GM12878 (cell line): ENCODE results near the gene FBXW7. TPM values are rescaled to one million over a fixed set of nuclear protein-coding genes. Genes with fewer than 3 reads are reported as not detected.

Source experiments
- ATAC-seq: fragments of 200-7000 bp; cut with Tn5 transposase; 3 replicates; pipeline ENCODE4 v1.9.1; 2020; ENCODE audit warnings: mild to moderate bottlenecking, moderate library complexity
- BruUV-seq: library from RNA; stranded (reverse); fragments of 400-500 nt; replicated peaks from 2 replicates; lab custom pipeline; 2021; lab: Mats Ljungman, UMichigan
- CTCF ChIA-PET: fragments of 300-600 bp; sonication (Branson Sonifier 250); formaldehyde crosslinking; extraction: SDS; loops from one replicate; lab custom pipeline; 2021; ENCODE audit warnings: inconsistent platforms; lab: Yijun Ruan, JAX
- POLR2A ChIA-PET: fragments of 350-600 bp; formaldehyde crosslinking; extraction: SDS; loops from one replicate; lab custom pipeline; 2021; ENCODE audit warnings: inconsistent platforms; lab: Charles Lee
- RAD21 ChIA-PET: fragments of 300-600 bp; sonication (Branson Sonifier 250); formaldehyde crosslinking; loops from one replicate; lab custom pipeline; 2023; ENCODE audit warnings: antibody characterized with exemption; ENCODE audit not compliant: unreplicated experiment; lab: Charles Lee
- SMC1A ChIA-PET: fragments of 300-600 bp; sonication (Branson Sonifier 250); formaldehyde crosslinking; loops from one replicate; lab custom pipeline; 2023; ENCODE audit not compliant: unreplicated experiment, uncharacterized antibody; lab: Charles Lee
- DNase-seq: peaks from one replicate; pipeline ENCODE4 v3.0.0-alpha.2; 2011; ENCODE audit warnings: low read depth, low spot score
- FAIRE-seq: peaks from 3 replicates; lab custom pipeline; 2011; peaks lifted over from hg19 to GRCh38; lab: Jason Lieb, UNC
- H2AFZ ChIP-seq: 2 replicates; pipeline ENCODE4 v1.6.0; 2011; ENCODE audit warnings: low read depth, low read length, control low read depth; ENCODE audit not compliant: control insufficient read depth
- H3K27ac ChIP-seq: 2 replicates; pipeline ENCODE4 v1.5.1; 2011; ENCODE audit warnings: control low read depth; ENCODE audit not compliant: control insufficient read depth, insufficient read depth
- H3K27me3 ChIP-seq, 2 experiments: replicated peaks in 1 of 2; 2 replicates each; pipeline versions ENCODE4 v1.6.0 to v1.6.1; 2011; ENCODE audit warnings: low read length in 1 of 2; ENCODE audit not compliant: control insufficient read depth in 2 of 2, insufficient read depth in 2 of 2
- H3K36me3 ChIP-seq, 2 experiments: 2 replicates each; pipeline ENCODE4 v1.5.1; 2011; ENCODE audit warnings: low read length in 1 of 2; ENCODE audit not compliant: control insufficient read depth in 2 of 2, insufficient read depth in 2 of 2
- H3K4me1 ChIP-seq: 2 replicates; pipeline ENCODE4 v1.6.1; 2011; ENCODE audit warnings: mild to moderate bottlenecking, low read length, moderate library complexity, mixed read lengths; ENCODE audit not compliant: control insufficient read depth, insufficient read depth
- H3K4me2 ChIP-seq: 2 replicates; pipeline ENCODE4 v1.6.0; 2011; ENCODE audit warnings: control low read depth; ENCODE audit not compliant: control insufficient read depth, insufficient read depth
- H3K4me3 ChIP-seq: fragments of 200-600 bp; sonication (generic); 2 replicates; pipeline ENCODE4 v1.5.1; 2016
- H3K79me2 ChIP-seq: 2 replicates; pipeline ENCODE4 v1.6.0; 2011; ENCODE audit warnings: low read length; ENCODE audit not compliant: control insufficient read depth, insufficient read depth
- H3K9ac ChIP-seq: 2 replicates; pipeline ENCODE4 v1.8.0; 2011; ENCODE audit warnings: low read length, control low read depth, mixed read lengths; ENCODE audit not compliant: control insufficient read depth, insufficient read depth
- H3K9me3 ChIP-seq: replicated peaks from 3 replicates; pipeline ENCODE4 v1.5.1; 2011; ENCODE audit warnings: mild to moderate bottlenecking, low read length; ENCODE audit not compliant: control insufficient read depth, insufficient read depth
- H4K20me1 ChIP-seq: 2 replicates; pipeline ENCODE4 v1.6.0; 2011; ENCODE audit not compliant: control insufficient read depth, insufficient read depth
- CREB1 ChIP-seq: IDR thresholded peaks from 2 replicates; pipeline ENCODE4 v1.6.1; 2012; ENCODE audit warnings: low read depth, mild to moderate bottlenecking, inconsistent platforms
- EED ChIP-seq: sonication (generic); IDR thresholded peaks from 2 replicates; pipeline ENCODE4 v1.6.1; 2016; ENCODE audit warnings: antibody characterized with exemption, low read depth
- RB1 ChIP-seq: fragments of 450-650 bp; formaldehyde crosslinking; IDR thresholded peaks from 2 replicates; pipeline ENCODE4 v1.6.1; 2017; ENCODE audit warnings: mild to moderate bottlenecking, borderline replicate concordance
- RCOR1 ChIP-seq: conservative IDR thresholded peaks from 2 replicates; pipeline ENCODE4 v1.6.1; 2012; ENCODE audit warnings: low read depth, low read length, improper control_type of control experiment
- SMARCA5 ChIP-seq: fragments of 450-650 bp; IDR thresholded peaks from 2 replicates; pipeline ENCODE4 v1.6.1; 2017; ENCODE audit warnings: mild to moderate bottlenecking
- TCF12 ChIP-seq: IDR thresholded peaks from 2 replicates; pipeline ENCODE4 v1.6.1; 2011; ENCODE audit warnings: low read depth, mild to moderate bottlenecking, low read length
- WGBS: methylation state at CpG from one replicate; pipeline ENCODE4 v1.1.6; 2016; ENCODE audit warnings: low lambda C conversion rate; ENCODE audit not compliant: insufficient replicate concordance, insufficient coverage; ENCODE audit errors: missing lambda C conversion rate; 5-methylcytosine and 5-hydroxymethylcytosine counted together
- in situ Hi-C: fragments of 300-500 bp; cut with MboI; formaldehyde crosslinking; loops from 9 replicates; pipeline ENCODE4 v1.14.3; 2018; ENCODE audit warnings: mixed read lengths
- intact Hi-C: fragments of 100-400 bp; cut with micrococcal nuclease; formaldehyde crosslinking; loops from one replicate; pipeline ENCODE4 v1.14.2; 2022; ENCODE audit not compliant: unreplicated experiment
- polyA plus RNA-seq, 11 experiments: library from polyadenylated mRNA; depleted of rRNA in 4 of 11; unstranded in 6 of 11; stranded (reverse) in 5 of 11; fragments of >200 nt; fragmentation: Nextera tagmentation in 4 of 11; fragmentation: Illumina TruSeq in 1 of 11; extraction: Ambion mirVana in 4 of 11; extraction: Trizol in 1 of 11; gene quantifications; 1 replicate in 1 of 11; 2 replicates in 10 of 11; pipeline versions ENCODE4 v1.2.1 to v1.2.3, GENCODE V29; 2011 to 2016; ENCODE audit warnings: inconsistent platforms in 2 of 11, missing spikeins in 2 of 11, low read depth in 1 of 11
- total RNA-seq, 4 experiments: library from RNA; depleted of rRNA in 3 of 4; stranded (reverse); fragments of >200 nt in 3 of 4; fragmentation: Illumina TruSeq in 1 of 4; extraction: Trizol in 1 of 4; gene quantifications; 2 replicates each; pipeline versions ENCODE4 v1.2.1 to v1.2.3, GENCODE V29; 2013 to 2021
- TF ChIP-seq, protein P1 (sequence below): fragments of 450-650 bp; IDR thresholded peaks from 2 replicates; pipeline ENCODE4 v1.6.1; 2017; ENCODE audit warnings: borderline replicate concordance
- TF ChIP-seq, protein P2 (sequence below): fragments of 450-650 bp; formaldehyde crosslinking; IDR thresholded peaks from 2 replicates; pipeline ENCODE4 v1.4.0; 2020; ENCODE audit warnings: mild to moderate bottlenecking, moderate library complexity
- TF ChIP-seq, protein P3 (sequence below): IDR thresholded peaks from 2 replicates; pipeline ENCODE4 v1.6.1; 2011; ENCODE audit warnings: low read depth, low read length, improper control_type of control experiment, borderline replicate concordance
- TF ChIP-seq, protein P4 (sequence below): fragments of 450-650 bp; IDR thresholded peaks from 2 replicates; pipeline ENCODE4 v1.6.1; 2017; ENCODE audit warnings: mild to moderate bottlenecking, moderate library complexity
- TF ChIP-seq, protein P5 (sequence below): IDR thresholded peaks from 2 replicates; pipeline ENCODE4 v1.6.1; 2012; ENCODE audit warnings: low read depth, low read length, improper control_type of control experiment

The FBXW7 gene
- total and polyA plus RNA-seq, 10 of the 15 experiments (the other 5 are each of a cell fraction or from before 2014, with no cell fraction given): 35.8 to 118 (median 47.2) TPM

DNA sequence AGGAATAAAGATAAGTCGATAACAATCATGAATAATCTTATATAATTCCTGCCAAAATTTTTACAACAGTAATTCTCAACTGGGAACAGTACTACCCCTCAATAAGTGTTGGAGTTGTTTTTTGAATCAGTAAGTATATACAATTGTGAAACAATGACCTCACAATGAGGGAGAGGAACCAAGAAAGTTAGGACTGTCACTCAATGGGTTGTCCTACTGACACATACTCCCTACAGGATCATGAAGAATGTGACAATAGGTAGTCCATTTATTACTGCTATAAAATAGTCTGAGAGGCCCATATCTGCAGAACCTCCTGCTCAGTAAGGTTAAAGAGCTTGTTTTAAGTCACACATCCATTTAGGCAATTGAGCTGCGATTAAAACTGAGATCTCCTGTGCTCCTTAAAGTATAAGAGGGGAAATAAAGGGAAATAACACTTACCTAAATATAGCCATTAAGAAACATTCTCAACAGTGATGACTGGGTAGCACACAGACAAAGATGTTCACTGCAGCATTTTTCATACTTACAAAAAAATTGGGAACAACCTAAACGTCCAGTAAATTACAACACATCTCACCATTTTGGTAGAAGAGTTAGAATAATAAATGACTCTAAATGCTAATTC, 26.2 kb downstream of the FBXW7 start:
- in situ Hi-C loops: loop anchor here (5.0 kb wide), 2 partner anchors 133 to 223 kb away; no protein-coding TSS in a partner anchor
- peaks cover 95% of the 10 kb centered on the region for H3K79me2 ChIP-seq
- intact Hi-C loops: no loop called here
- TF ChIP-seq, protein P1, sequence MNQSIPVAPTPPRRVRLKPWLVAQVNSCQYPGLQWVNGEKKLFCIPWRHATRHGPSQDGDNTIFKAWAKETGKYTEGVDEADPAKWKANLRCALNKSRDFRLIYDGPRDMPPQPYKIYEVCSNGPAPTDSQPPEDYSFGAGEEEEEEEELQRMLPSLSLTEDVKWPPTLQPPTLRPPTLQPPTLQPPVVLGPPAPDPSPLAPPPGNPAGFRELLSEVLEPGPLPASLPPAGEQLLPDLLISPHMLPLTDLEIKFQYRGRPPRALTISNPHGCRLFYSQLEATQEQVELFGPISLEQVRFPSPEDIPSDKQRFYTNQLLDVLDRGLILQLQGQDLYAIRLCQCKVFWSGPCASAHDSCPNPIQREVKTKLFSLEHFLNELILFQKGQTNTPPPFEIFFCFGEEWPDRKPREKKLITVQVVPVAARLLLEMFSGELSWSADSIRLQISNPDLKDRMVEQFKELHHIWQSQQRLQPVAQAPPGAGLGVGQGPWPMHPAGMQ: no peak
- TF ChIP-seq, protein P2, sequence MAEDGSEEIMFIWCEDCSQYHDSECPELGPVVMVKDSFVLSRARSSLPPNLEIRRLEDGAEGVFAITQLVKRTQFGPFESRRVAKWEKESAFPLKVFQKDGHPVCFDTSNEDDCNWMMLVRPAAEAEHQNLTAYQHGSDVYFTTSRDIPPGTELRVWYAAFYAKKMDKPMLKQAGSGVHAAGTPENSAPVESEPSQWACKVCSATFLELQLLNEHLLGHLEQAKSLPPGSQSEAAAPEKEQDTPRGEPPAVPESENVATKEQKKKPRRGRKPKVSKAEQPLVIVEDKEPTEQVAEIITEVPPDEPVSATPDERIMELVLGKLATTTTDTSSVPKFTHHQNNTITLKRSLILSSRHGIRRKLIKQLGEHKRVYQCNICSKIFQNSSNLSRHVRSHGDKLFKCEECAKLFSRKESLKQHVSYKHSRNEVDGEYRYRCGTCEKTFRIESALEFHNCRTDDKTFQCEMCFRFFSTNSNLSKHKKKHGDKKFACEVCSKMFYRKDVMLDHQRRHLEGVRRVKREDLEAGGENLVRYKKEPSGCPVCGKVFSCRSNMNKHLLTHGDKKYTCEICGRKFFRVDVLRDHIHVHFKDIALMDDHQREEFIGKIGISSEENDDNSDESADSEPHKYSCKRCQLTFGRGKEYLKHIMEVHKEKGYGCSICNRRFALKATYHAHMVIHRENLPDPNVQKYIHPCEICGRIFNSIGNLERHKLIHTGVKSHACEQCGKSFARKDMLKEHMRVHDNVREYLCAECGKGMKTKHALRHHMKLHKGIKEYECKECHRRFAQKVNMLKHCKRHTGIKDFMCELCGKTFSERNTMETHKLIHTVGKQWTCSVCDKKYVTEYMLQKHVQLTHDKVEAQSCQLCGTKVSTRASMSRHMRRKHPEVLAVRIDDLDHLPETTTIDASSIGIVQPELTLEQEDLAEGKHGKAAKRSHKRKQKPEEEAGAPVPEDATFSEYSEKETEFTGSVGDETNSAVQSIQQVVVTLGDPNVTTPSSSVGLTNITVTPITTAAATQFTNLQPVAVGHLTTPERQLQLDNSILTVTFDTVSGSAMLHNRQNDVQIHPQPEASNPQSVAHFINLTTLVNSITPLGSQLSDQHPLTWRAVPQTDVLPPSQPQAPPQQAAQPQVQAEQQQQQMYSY (CRISPR knock-in tag): no peak
- TF ChIP-seq SMARCA5 (peak; percentile 26; the same call in 1 of the 2 replicates), TCF12 (no peak), RB1 (no peak), RCOR1 (no peak), EED (peak; percentile 62; the same call in 1 of the 2 replicates), CREB1 (peak; percentile 10; the same call in 1 of the 2 replicates)
- TF ChIP-seq, protein P3, sequence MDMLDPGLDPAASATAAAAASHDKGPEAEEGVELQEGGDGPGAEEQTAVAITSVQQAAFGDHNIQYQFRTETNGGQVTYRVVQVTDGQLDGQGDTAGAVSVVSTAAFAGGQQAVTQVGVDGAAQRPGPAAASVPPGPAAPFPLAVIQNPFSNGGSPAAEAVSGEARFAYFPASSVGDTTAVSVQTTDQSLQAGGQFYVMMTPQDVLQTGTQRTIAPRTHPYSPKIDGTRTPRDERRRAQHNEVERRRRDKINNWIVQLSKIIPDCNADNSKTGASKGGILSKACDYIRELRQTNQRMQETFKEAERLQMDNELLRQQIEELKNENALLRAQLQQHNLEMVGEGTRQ: no peak
- TF ChIP-seq, protein P4, sequence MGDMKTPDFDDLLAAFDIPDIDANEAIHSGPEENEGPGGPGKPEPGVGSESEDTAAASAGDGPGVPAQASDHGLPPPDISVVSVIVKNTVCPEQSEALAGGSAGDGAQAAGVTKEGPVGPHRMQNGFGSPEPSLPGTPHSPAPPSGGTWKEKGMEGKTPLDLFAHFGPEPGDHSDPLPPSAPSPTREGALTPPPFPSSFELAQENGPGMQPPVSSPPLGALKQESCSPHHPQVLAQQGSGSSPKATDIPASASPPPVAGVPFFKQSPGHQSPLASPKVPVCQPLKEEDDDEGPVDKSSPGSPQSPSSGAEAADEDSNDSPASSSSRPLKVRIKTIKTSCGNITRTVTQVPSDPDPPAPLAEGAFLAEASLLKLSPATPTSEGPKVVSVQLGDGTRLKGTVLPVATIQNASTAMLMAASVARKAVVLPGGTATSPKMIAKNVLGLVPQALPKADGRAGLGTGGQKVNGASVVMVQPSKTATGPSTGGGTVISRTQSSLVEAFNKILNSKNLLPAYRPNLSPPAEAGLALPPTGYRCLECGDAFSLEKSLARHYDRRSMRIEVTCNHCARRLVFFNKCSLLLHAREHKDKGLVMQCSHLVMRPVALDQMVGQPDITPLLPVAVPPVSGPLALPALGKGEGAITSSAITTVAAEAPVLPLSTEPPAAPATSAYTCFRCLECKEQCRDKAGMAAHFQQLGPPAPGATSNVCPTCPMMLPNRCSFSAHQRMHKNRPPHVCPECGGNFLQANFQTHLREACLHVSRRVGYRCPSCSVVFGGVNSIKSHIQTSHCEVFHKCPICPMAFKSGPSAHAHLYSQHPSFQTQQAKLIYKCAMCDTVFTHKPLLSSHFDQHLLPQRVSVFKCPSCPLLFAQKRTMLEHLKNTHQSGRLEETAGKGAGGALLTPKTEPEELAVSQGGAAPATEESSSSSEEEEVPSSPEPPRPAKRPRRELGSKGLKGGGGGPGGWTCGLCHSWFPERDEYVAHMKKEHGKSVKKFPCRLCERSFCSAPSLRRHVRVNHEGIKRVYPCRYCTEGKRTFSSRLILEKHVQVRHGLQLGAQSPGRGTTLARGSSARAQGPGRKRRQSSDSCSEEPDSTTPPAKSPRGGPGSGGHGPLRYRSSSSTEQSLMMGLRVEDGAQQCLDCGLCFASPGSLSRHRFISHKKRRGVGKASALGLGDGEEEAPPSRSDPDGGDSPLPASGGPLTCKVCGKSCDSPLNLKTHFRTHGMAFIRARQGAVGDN: no peak
- TF ChIP-seq, protein P5, sequence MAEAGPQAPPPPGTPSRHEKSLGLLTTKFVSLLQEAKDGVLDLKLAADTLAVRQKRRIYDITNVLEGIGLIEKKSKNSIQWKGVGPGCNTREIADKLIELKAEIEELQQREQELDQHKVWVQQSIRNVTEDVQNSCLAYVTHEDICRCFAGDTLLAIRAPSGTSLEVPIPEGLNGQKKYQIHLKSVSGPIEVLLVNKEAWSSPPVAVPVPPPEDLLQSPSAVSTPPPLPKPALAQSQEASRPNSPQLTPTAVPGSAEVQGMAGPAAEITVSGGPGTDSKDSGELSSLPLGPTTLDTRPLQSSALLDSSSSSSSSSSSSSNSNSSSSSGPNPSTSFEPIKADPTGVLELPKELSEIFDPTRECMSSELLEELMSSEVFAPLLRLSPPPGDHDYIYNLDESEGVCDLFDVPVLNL: no peak

More for the DNA sequence above, 26.2 kb downstream of the FBXW7 start:
- ChIA-PET POLR2A (interaction anchor here (1.0 to 2.4 kb wide), 6 partner anchors 8 to 26 kb away, joined by 3 to 10 read pairs (median 6); partner anchors contain the start of gene FBXW7), CTCF (interaction anchor here (0.9 to 2.4 kb wide), 6 partner anchors 9 to 129 kb away, joined by 3 to 12 read pairs (median 4); no protein-coding TSS in a partner anchor), SMC1A (interaction anchor here (0.6 to 2.3 kb wide), 11 partner anchors 8 to 621 kb away, joined by 3 to 28 read pairs (median 4); no protein-coding TSS in a partner anchor), RAD21 (interaction anchor here (0.6 to 2.3 kb wide), 8 partner anchors 8 to 134 kb away, joined by 3 to 14 read pairs (median 3); partner anchors contain the start of gene FBXW7)
- 64% methylated on average over 3 of the region's 3 CpGs for WGBS
- Histone ChIP-seq H3K36me3 (peaks cover 3 to 18% of the 10 kb centered on the region in 2 experiments), H3K4me2 (peak overlapping the region; percentile 36), H2AFZ (no peak overlapping the region), H3K27ac (peak overlapping the region; percentile 74), H4K20me1 (no peaks in the 10 kb centered on the region; the same call in 1 of the 2 replicates), H3K9ac (no peak overlapping the region), H3K4me3 (peak overlapping the region; percentile 61; the same call in 1 of the 2 replicates), H3K27me3 (no peaks in the 10 kb centered on the region), H3K4me1 (peaks cover 24% of the 10 kb centered on the region), H3K9me3 (peaks cover 7% of the 10 kb centered on the region)
- peak; percentile 35 for FAIRE-seq
- DNase-seq: no peak
- BruUV-seq: no TSS peak
- ATAC-seq: peak; percentile 69
